GM23338 (cell line): ENCODE data around the gene SYNDIG1. TPM values are rescaled to one million over a fixed set of nuclear protein-coding genes. Genes with fewer than 3 reads are reported as not detected.

Source experiments
- ATAC-seq: fragments of 200-7000 bp; cut with Tn5 transposase; 3 replicates; pipeline ENCODE4 v1.9.1; 2020
- DNase-seq: peaks from one replicate; pipeline ENCODE4 v3.0.0-alpha.2; 2015; ENCODE audit warnings: low spot score
- H2AFZ ChIP-seq: fragments of 200-600 bp; sonication (generic); 2 replicates; pipeline ENCODE4 v1.8.0; 2016; ENCODE audit warnings: antibody characterized with exemption, mild to moderate bottlenecking, moderate library complexity
- H3F3A ChIP-seq: fragments of 200-600 bp; sonication (generic); replicated peaks from 2 replicates; pipeline ENCODE4 v1.8.0; 2017; ENCODE audit warnings: antibody characterized with exemption, mixed run types, low read depth
- H3K27ac ChIP-seq: fragments of 200-600 bp; sonication (generic); 2 replicates; pipeline ENCODE4 v1.6.1; 2016; ENCODE audit warnings: low read depth
- H3K27me3 ChIP-seq: fragments of 200-600 bp; sonication (generic); 2 replicates; pipeline ENCODE4 v1.8.0; 2016; ENCODE audit warnings: mild to moderate bottlenecking, mixed run types, moderate library complexity; ENCODE audit not compliant: insufficient read depth
- H3K36me3 ChIP-seq: fragments of 200-600 bp; sonication (generic); 2 replicates; pipeline ENCODE4 v1.8.0; 2016; ENCODE audit warnings: mild to moderate bottlenecking; ENCODE audit not compliant: insufficient read depth
- H3K4me1 ChIP-seq: fragments of 200-600 bp; sonication (generic); 2 replicates; pipeline ENCODE4 v1.8.0; 2016; ENCODE audit warnings: mild to moderate bottlenecking, moderate library complexity; ENCODE audit not compliant: insufficient read depth
- H3K4me2 ChIP-seq: fragments of 200-600 bp; sonication (generic); 2 replicates; pipeline ENCODE4 v1.7.1; 2017; ENCODE audit warnings: mixed run types
- H3K4me3 ChIP-seq: fragments of 200-600 bp; sonication (generic); 2 replicates; pipeline ENCODE4 v1.6.1; 2016; ENCODE audit warnings: mixed run types
- H3K79me2 ChIP-seq: fragments of 200-600 bp; sonication (generic); replicated peaks from 2 replicates; pipeline ENCODE4 v1.8.0; 2017; ENCODE audit warnings: mild to moderate bottlenecking; ENCODE audit not compliant: insufficient read depth
- H3K9me2 ChIP-seq: fragments of 200-600 bp; sonication (generic); 2 replicates; pipeline ENCODE4 v1.8.0; 2017; ENCODE audit not compliant: insufficient read depth
- H4K20me1 ChIP-seq: fragments of 200-600 bp; sonication (generic); replicated peaks from 2 replicates; pipeline ENCODE4 v1.8.0; 2017; ENCODE audit warnings: mild to moderate bottlenecking; ENCODE audit not compliant: insufficient read depth
- H3K27ac Mint-ChIP-seq: 2 replicates; pipeline ENCODE4 v1.8.0; 2020; ENCODE audit warnings: inconsistent platforms, mild to moderate bottlenecking, moderate library complexity, mixed read lengths
- H3K27me3 Mint-ChIP-seq: 3 replicates; pipeline ENCODE4 v1.8.0; 2022; ENCODE audit warnings: low read depth, mild to moderate bottlenecking, moderate library complexity, mixed read lengths, inconsistent platforms; ENCODE audit not compliant: insufficient read depth, poor library complexity
- H3K36me3 Mint-ChIP-seq: 3 replicates; pipeline ENCODE4 v1.8.0; 2021; ENCODE audit warnings: low read depth, mild to moderate bottlenecking, inconsistent platforms, moderate library complexity, mixed read lengths
- H3K4me1 Mint-ChIP-seq: 3 replicates; pipeline ENCODE4 v1.8.0; 2020; ENCODE audit warnings: mild to moderate bottlenecking, inconsistent platforms, mixed read lengths
- H3K4me3 Mint-ChIP-seq: 3 replicates; pipeline ENCODE4 v1.8.0; 2021; ENCODE audit warnings: moderate library complexity, mild to moderate bottlenecking, inconsistent platforms, mixed read lengths
- H3K9me3 Mint-ChIP-seq: 3 replicates; pipeline ENCODE4 v1.8.0; 2020; ENCODE audit warnings: moderate library complexity, mild to moderate bottlenecking, inconsistent platforms, mixed read lengths
- CREB1 ChIP-seq: fragments of 250-450 bp; sonication (Bioruptor Pico); IDR thresholded peaks from 2 replicates; pipeline ENCODE4 v1.5.0; 2020; ENCODE audit warnings: low read depth, mild to moderate bottlenecking, moderate library complexity
- ETS1 ChIP-seq: IDR thresholded peaks from 2 replicates; pipeline ENCODE4 v1.6.1; 2016; ENCODE audit warnings: antibody characterized with exemption
- EZH2 ChIP-seq: fragments of 200-600 bp; sonication (generic); IDR thresholded peaks from one replicate; pipeline ENCODE4 v1.8.0; 2017; ENCODE audit warnings: antibody characterized with exemption, mild to moderate bottlenecking, low read depth; ENCODE audit not compliant: unreplicated experiment
- EZH2phosphoT487 ChIP-seq: fragments of 200-600 bp; sonication (generic); IDR thresholded peaks from one replicate; pipeline ENCODE4 v1.8.1; 2018; ENCODE audit warnings: antibody characterized with exemption; ENCODE audit not compliant: unreplicated experiment
- JUNB ChIP-seq: IDR thresholded peaks from one replicate; pipeline ENCODE4 v1.6.1; 2016; ENCODE audit warnings: antibody characterized with exemption; ENCODE audit not compliant: unreplicated experiment
- NANOG ChIP-seq: IDR thresholded peaks from 2 replicates; pipeline ENCODE4 v1.6.1; 2016; ENCODE audit warnings: antibody characterized with exemption, borderline replicate concordance
- POLR2AphosphoS5 ChIP-seq: IDR thresholded peaks from 2 replicates; pipeline ENCODE4 v1.6.1; 2016; ENCODE audit warnings: antibody characterized with exemption, low read depth
- REST ChIP-seq: IDR thresholded peaks from one replicate; pipeline ENCODE4 v1.6.1; 2018; ENCODE audit warnings: antibody characterized with exemption; ENCODE audit not compliant: unreplicated experiment
- STAT1 ChIP-seq: IDR thresholded peaks from one replicate; pipeline ENCODE4 v1.6.1; 2016; ENCODE audit warnings: antibody characterized with exemption; ENCODE audit not compliant: unreplicated experiment
- ZNF114 ChIP-seq: fragments of 250-450 bp; sonication (Bioruptor Pico); IDR thresholded peaks from 2 replicates; pipeline ENCODE4 v1.5.0; 2020; ENCODE audit warnings: mild to moderate bottlenecking, moderate library complexity
- ZNF331 ChIP-seq: fragments of 250-450 bp; sonication (Bioruptor Pico); IDR thresholded peaks from 2 replicates; pipeline ENCODE4 v1.5.0; 2020; ENCODE audit warnings: low read depth, mild to moderate bottlenecking, moderate library complexity
- polyA plus RNA-seq: library from polyadenylated mRNA; unstranded; fragments of >200 nt; fragmentation: Nextera tagmentation; extraction: Ambion mirVana; gene quantifications from 2 replicates; pipeline ENCODE4 v1.2.1, GENCODE V29; 2016
- total RNA-seq: library from RNA; depleted of rRNA; stranded (reverse); fragments of >200 nt; shearing (Covaris generic); gene quantifications from 2 replicates; pipeline ENCODE4 v1.2.3, GENCODE V29; 2014
- TF ChIP-seq, protein P1 (sequence below), 2 experiments: fragments of 200-600 bp in 1 of 2; sonication (generic) in 1 of 2; conservative IDR thresholded peaks; 2 replicates each; pipeline versions ENCODE4 v1.5.1 to v1.6.1; 2016 to 2017; ENCODE audit warnings: antibody characterized with exemption in 2 of 2, low read depth in 2 of 2, mild to moderate bottlenecking in 2 of 2, moderate library complexity in 1 of 2

The SYNDIG1 gene
- total and polyA plus RNA-seq, 2 experiments from 2014 or later, result 2.8 to 4.8 TPM

DNA sequence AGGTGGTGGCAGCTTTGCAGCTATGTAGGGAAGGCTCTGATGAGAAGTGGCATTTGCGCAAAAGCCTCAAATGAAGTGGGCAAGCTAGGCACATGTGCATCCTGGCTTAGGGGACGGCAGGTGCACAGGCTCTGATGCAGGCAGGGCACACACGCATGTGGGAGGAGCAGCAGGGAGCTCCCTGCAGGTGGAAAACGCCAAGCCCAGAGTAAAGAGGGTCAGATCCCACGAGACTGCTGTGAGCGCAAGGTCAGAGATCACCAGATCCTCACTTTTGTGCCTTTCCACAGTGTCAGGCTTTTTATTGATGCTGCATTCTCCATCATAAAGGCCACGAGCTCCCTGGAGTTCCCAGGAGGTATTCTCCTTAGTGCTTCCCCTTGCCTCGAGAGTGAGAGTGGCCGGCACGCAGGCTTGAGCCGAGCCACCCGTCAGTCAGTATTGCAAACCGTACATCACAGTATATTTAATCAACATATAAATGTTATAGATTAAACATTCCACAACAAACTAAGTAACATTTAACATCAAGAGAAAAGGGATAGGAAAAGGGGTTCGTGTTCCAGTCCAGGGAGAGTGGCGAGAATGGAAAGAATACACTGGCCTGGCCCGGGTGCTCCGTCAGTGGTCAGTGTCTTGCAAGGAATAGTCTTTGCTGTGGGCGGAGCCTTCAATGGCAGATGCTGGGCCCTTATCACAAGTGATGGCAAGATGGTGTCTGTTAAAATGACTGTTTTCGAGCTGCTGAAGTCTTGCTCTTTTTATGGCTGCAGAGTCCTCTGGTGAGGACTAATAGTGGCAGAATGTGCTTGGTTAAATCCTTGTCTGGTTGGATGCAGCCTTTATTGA is 109.4 kb downstream of the SYNDIG1 start (continued):
- TF ChIP-seq REST (no peak), CREB1 (CRISPR knock-in tag) (no peak), ZNF114 (CRISPR knock-in tag) (no peak), ETS1 (no peak), EZH2phosphoT487 (no peak)

DNA sequence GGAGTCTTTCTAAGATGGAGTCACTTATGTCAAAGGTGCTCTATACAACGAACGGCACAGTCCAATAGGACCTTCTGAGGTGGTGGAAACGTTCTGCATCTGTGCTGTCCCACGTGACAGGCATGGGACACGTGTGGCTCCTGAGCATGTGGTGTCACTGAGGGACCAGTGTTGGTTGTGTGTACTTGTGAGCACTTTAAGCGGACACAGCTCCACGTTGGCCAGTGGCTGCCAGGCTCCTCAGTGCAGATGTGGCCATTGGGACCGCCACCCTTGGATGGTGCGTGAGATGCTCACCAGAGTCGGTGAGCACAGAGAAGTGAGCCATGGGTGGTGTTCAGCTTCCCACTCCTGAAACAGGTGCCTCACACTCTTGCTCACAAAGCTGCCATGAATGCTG is 110.0 kb downstream of the SYNDIG1 start:
- Mint-ChIP-seq H3K4me3 (no peak overlapping the region), H3K9me3 (no peaks in the 10 kb centered on the region), H3K36me3 (no peaks in the 10 kb centered on the region), H3K27me3 (peaks cover 5% of the 10 kb centered on the region), H3K4me1 (no peaks in the 10 kb centered on the region; the same call in 2 of the 3 replicates), H3K27ac (no peak overlapping the region)
- no peaks in the 10 kb centered on the region for H3K36me3 ChIP-seq
- H3F3A ChIP-seq, result no peaks in the 10 kb centered on the region
- no peak for DNase-seq
- no peak overlapping the region for H2AFZ ChIP-seq
- no peaks in the 10 kb centered on the region for H3K4me1 ChIP-seq
- ATAC-seq, result no peak
- no peak overlapping the region for H3K27ac ChIP-seq
- no peaks in the 10 kb centered on the region for H3K9me2 ChIP-seq
- H3K4me3 ChIP-seq, result no peak overlapping the region
- no peaks in the 10 kb centered on the region for H3K27me3 ChIP-seq
- H3K79me2 ChIP-seq, result no peaks in the 10 kb centered on the region
- H3K4me2 ChIP-seq, result no peak overlapping the region
- no peaks in the 10 kb centered on the region for H4K20me1 ChIP-seq
- TF ChIP-seq NANOG, result no peak
- no peak for TF ChIP-seq POLR2AphosphoS5
- no peak for TF ChIP-seq REST
- no peak for TF ChIP-seq STAT1
- no peak for TF ChIP-seq ZNF331 (CRISPR knock-in tag)
- TF ChIP-seq JUNB, result no peak
- TF ChIP-seq, protein P1, sequence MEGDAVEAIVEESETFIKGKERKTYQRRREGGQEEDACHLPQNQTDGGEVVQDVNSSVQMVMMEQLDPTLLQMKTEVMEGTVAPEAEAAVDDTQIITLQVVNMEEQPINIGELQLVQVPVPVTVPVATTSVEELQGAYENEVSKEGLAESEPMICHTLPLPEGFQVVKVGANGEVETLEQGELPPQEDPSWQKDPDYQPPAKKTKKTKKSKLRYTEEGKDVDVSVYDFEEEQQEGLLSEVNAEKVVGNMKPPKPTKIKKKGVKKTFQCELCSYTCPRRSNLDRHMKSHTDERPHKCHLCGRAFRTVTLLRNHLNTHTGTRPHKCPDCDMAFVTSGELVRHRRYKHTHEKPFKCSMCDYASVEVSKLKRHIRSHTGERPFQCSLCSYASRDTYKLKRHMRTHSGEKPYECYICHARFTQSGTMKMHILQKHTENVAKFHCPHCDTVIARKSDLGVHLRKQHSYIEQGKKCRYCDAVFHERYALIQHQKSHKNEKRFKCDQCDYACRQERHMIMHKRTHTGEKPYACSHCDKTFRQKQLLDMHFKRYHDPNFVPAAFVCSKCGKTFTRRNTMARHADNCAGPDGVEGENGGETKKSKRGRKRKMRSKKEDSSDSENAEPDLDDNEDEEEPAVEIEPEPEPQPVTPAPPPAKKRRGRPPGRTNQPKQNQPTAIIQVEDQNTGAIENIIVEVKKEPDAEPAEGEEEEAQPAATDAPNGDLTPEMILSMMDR (conservative IDR thresholded peaks at IDR 0.05; ENCODE audit: low read depth in 2 of 2), result no peak
- no peak for TF ChIP-seq EZH2
- TF ChIP-seq ZNF114 (CRISPR knock-in tag), result no peak
- TF ChIP-seq CREB1 (CRISPR knock-in tag), result no peak
